Cardiac atrium fibroblast (primary cell): ENCODE data around the gene FRMD4A. TPM values are rescaled to one million over a fixed set of nuclear protein-coding genes. Genes with fewer than 3 reads are reported as not detected.

ENCODE experiments used
- total RNA-seq: library from RNA; depleted of rRNA; stranded (reverse); fragments of >200 nt; gene quantifications from 2 replicates; pipeline ENCODE4 v1.2.3, GENCODE V29; 2015

FRMD4A gene
- total RNA-seq = 11.8 and 17.7 TPM in 2 replicates

GRCh38 chr10:14330388-14331061, at the start of gene FRMD4A:
Gene FRMD4A, minus strand, starts transcription at chr10:14330924.

